ACC112 (cell line): ENCODE measurements around the gene SPTB.
"Not testable (repeated sequence)": the region's sequence is repeated elsewhere in the genome, so short reads cannot be mapped to it uniquely, and the experiment has no call there.

ENCODE experiments used
- H2AFZ ChIP-seq: fragments of 200-600 bp; sonication (generic); one replicate; pipeline ENCODE4 v1.6.0; 2017; ENCODE audit warnings: antibody characterized with exemption, low read length; ENCODE audit not compliant: unreplicated experiment
- H3K27ac ChIP-seq: fragments of 200-600 bp; sonication (generic); 2 replicates; pipeline ENCODE4 v1.5.1; 2014; ENCODE audit warnings: low read depth, mild to moderate bottlenecking, antibody characterized with exemption, low read length, moderate library complexity
- H3K27me3 ChIP-seq: fragments of 200-600 bp; sonication (generic); 2 replicates; pipeline ENCODE4 v1.6.1; 2014; ENCODE audit warnings: mild to moderate bottlenecking, antibody characterized with exemption, low read length, moderate library complexity, mixed read lengths; ENCODE audit not compliant: insufficient read depth
- H3K36me3 ChIP-seq: fragments of 200-600 bp; sonication (generic); 2 replicates; pipeline ENCODE4 v1.6.1; 2016; ENCODE audit warnings: mild to moderate bottlenecking, antibody characterized with exemption, low read length, moderate library complexity, mixed read lengths; ENCODE audit not compliant: insufficient read depth
- H3K4me1 ChIP-seq: fragments of 200-600 bp; sonication (generic); one replicate; pipeline ENCODE4 v1.6.1; 2016; ENCODE audit warnings: low read length, mixed read lengths; ENCODE audit not compliant: insufficient read depth, unreplicated experiment, control insufficient read depth
- H3K4me3 ChIP-seq: fragments of 200-600 bp; sonication (generic); 2 replicates; pipeline ENCODE4 v1.5.1; 2014; ENCODE audit warnings: mild to moderate bottlenecking, low read depth, low read length
- H3K79me2 ChIP-seq: fragments of 200-600 bp; sonication (generic); one replicate; pipeline ENCODE4 v1.6.0; 2016; ENCODE audit warnings: low read length; ENCODE audit not compliant: control insufficient read depth, unreplicated experiment, insufficient read depth

The SPTB gene

GRCh38 chr14:64806202-64806861, 73.4 kb downstream of the SPTB start:
- Histone ChIP-seq H3K4me3 (peak overlapping the region; percentile 62), H3K27ac (peak overlapping the region; percentile 82), H3K36me3 (no peaks in the 10 kb centered on the region), H2AFZ (peak overlapping the region; percentile 88), H3K27me3 (no peaks in the 10 kb centered on the region), H3K79me2 (no peaks in the 10 kb centered on the region), H3K4me1 (peaks cover 30% of the 10 kb centered on the region)

- H3K27me3 ChIP-seq, H3K79me2 ChIP-seq, H3K4me3 ChIP-seq, H3K36me3 ChIP-seq: not testable (repeated sequence)
- H3K27ac ChIP-seq: peak overlapping the region; percentile 82
- H2AFZ ChIP-seq: peak overlapping the region; percentile 88
- H3K4me1 ChIP-seq: peaks cover 28% of the 10 kb centered on the region
Observed at GRCh38 chr14:64805646-64806045, 74.1 kb downstream of the SPTB start.

DNA sequence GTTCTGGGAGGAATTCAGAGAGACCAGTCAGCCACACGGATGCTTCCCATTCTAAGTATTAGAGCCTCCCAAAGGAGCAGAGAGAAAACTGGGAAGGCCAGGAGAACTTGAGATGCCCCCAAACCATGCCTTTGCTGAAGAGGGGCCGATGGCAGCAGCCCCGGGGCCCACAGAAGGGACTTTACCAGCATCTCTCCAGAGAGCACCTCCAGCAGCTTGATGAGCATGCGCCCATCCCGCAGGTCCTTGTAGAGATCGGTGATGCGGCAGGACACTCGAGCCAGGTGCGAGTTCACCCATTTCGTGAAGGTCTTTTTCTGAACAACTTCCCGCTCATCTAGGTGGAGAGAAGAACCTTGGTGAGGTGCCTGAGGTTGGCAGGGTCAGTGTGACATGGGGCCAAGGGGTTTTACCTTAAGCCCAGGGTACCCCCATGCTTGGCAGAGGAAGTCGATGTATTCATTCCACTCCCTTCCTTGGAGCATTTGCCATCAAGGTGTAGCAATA, 74.9 kb downstream of the SPTB start:
- no peak overlapping the region for H3K4me3 ChIP-seq
- peaks cover 28% of the 10 kb centered on the region for H3K4me1 ChIP-seq
- H3K27ac ChIP-seq: no peak overlapping the region
- no peaks in the 10 kb centered on the region for H3K36me3 ChIP-seq
- H3K27me3 ChIP-seq: no peaks in the 10 kb centered on the region
- no peaks in the 10 kb centered on the region for H3K79me2 ChIP-seq
- no peak overlapping the region for H2AFZ ChIP-seq

DNA sequence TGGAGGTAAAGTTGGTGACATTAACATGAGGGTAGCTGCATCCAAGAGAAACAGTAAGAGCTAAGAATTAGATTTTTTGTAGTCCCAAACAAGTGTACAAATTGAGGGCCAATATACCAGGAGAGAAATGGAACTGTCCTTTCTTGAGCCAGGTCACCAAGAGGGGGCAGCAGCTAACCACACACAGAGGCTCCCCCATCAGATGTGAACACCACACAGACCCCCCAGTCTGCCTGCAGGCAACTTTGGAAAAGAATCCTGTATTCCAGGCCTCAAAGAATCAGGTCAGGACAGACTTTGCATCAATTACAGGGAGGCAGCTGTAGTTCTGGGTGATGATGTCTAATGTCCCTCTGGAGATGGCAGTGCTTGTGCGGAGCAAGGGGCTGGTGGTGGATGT, 77.9 kb downstream of the SPTB start:
- H3K36me3 ChIP-seq: no peaks in the 10 kb centered on the region
- H2AFZ ChIP-seq: no peak overlapping the region
- H3K4me3 ChIP-seq: no peak overlapping the region
- H3K79me2 ChIP-seq: no peaks in the 10 kb centered on the region
- peaks cover 19% of the 10 kb centered on the region for H3K4me1 ChIP-seq
- H3K27me3 ChIP-seq: no peaks in the 10 kb centered on the region; the same call in 1 of the 2 replicates
- H3K27ac ChIP-seq: no peak overlapping the region

DNA sequence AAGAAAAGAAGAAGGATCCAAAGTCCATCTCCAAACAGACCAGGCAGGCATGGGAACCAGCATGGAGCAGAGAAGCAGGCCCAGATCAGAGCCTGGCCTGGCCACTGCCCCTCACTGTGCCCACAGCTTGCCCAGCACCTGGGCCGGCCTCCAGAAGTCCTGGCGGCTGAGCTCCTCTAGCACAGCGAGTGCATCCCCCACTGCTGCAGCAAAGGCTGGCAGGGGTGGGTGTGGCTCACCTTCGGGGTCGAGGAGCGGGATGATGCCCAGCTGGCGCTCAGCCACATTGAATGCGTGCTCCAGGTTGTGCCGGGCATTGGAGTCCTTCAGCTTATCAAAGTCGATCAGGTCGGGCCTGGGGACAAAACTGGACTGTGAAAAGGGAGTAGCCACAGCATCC, 78.7 kb downstream of the SPTB start:
- peaks cover 11% of the 10 kb centered on the region for H3K4me1 ChIP-seq
- H2AFZ ChIP-seq: no peak overlapping the region
- H3K27ac ChIP-seq: no peak overlapping the region
- H3K36me3 ChIP-seq: no peaks in the 10 kb centered on the region
- H3K27me3 ChIP-seq: no peaks in the 10 kb centered on the region; the same call in 1 of the 2 replicates
- H3K79me2 ChIP-seq: no peaks in the 10 kb centered on the region
- no peak overlapping the region for H3K4me3 ChIP-seq

- Histone ChIP-seq H3K27ac (no peak overlapping the region), H3K36me3 (no peaks in the 10 kb centered on the region), H3K79me2 (no peaks in the 10 kb centered on the region), H2AFZ (no peak overlapping the region), H3K4me3 (no peak overlapping the region), H3K27me3 (peaks cover 6% of the 10 kb centered on the region; the same call in 1 of the 2 replicates), H3K4me1 (peaks cover under 1% of the 10 kb centered on the region)
Observed at GRCh38 chr14:64800000-64800399, 79.7 kb downstream of the SPTB start.

GRCh38 chr14:64799555-64799954, 80.2 kb downstream of the SPTB start:
- no peaks in the 10 kb centered on the region for H3K36me3 ChIP-seq
- H3K4me3 ChIP-seq: no peak overlapping the region
- no peaks in the 10 kb centered on the region for H3K4me1 ChIP-seq
- H2AFZ ChIP-seq: no peak overlapping the region
- H3K79me2 ChIP-seq: no peaks in the 10 kb centered on the region
- H3K27me3 ChIP-seq: peaks cover 6% of the 10 kb centered on the region; the same call in 1 of the 2 replicates
- no peak overlapping the region for H3K27ac ChIP-seq

- Histone ChIP-seq H3K27ac (no peak overlapping the region), H3K4me3 (no peak overlapping the region), H2AFZ (no peak overlapping the region), H3K36me3 (no peaks in the 10 kb centered on the region), H3K4me1 (no peaks in the 10 kb centered on the region), H3K27me3 (peaks cover 6% of the 10 kb centered on the region; the same call in 1 of the 2 replicates), H3K79me2 (no peaks in the 10 kb centered on the region)
Observed at GRCh38 chr14:64796369-64796768, 83.3 kb downstream of the SPTB start.

- Histone ChIP-seq H3K27me3 (peaks cover 6% of the 10 kb centered on the region; the same call in 1 of the 2 replicates), H2AFZ (no peak overlapping the region), H3K4me3 (no peak overlapping the region), H3K36me3 (no peaks in the 10 kb centered on the region), H3K27ac (no peak overlapping the region), H3K79me2 (no peaks in the 10 kb centered on the region), H3K4me1 (no peaks in the 10 kb centered on the region)
Observed at GRCh38 chr14:64795921-64796320, 83.8 kb downstream of the SPTB start.

GRCh38 chr14:64795211-64795610, 84.5 kb downstream of the SPTB start:
- Histone ChIP-seq H3K4me1 (no peaks in the 10 kb centered on the region), H2AFZ (no peak overlapping the region), H3K4me3 (no peak overlapping the region)

GRCh38 chr14:64792871-64793560, 86.7 kb downstream of the SPTB start:
- Histone ChIP-seq H3K4me3 (no peak overlapping the region), H3K4me1 (peaks cover 8% of the 10 kb centered on the region), H3K27ac (no peak overlapping the region), H2AFZ (no peak overlapping the region), H3K79me2 (no peaks in the 10 kb centered on the region), H3K36me3 (no peaks in the 10 kb centered on the region), H3K27me3 (peaks cover 6% of the 10 kb centered on the region; the same call in 1 of the 2 replicates)

More at GRCh38 chr14:64795211-64795610, 84.5 kb downstream of the SPTB start:
- no peak overlapping the region for H3K27ac ChIP-seq
- no peaks in the 10 kb centered on the region for H3K79me2 ChIP-seq
- H3K36me3 ChIP-seq: no peaks in the 10 kb centered on the region
- peaks cover 6% of the 10 kb centered on the region; the same call in 1 of the 2 replicates for H3K27me3 ChIP-seq
